Neuronal stem cell (in vitro differentiated cells): ENCODE data around the gene ALOX15B.
A peak's percentile ranks its signal among the peaks of the same experiment; 100 is the strongest.

Experiments used
- DNase-seq: peaks from one replicate; pipeline ENCODE4 v3.0.0-alpha.2; 2013; ENCODE audit warnings: low spot score
- H2AFZ ChIP-seq: one replicate; pipeline ENCODE4 v1.6.1; 2013; ENCODE audit warnings: mild to moderate bottlenecking, low read length, inconsistent platforms
- H2AK5ac ChIP-seq: 2 replicates; pipeline ENCODE4 v1.6.1; 2013; ENCODE audit warnings: low read depth, mild to moderate bottlenecking, inconsistent platforms, low read length, moderate library complexity, mixed read lengths
- H2BK120ac ChIP-seq: 2 replicates; pipeline ENCODE4 v1.6.1; 2013; ENCODE audit warnings: low read depth, mild to moderate bottlenecking, inconsistent platforms, low read length, moderate library complexity, mixed read lengths
- H2BK12ac ChIP-seq: one replicate; pipeline ENCODE4 v1.6.1; 2013; ENCODE audit warnings: low read length, inconsistent platforms
- H2BK15ac ChIP-seq: 2 replicates; pipeline ENCODE4 v1.6.1; 2013; ENCODE audit warnings: mild to moderate bottlenecking, low read length, inconsistent platforms, mixed read lengths
- H2BK5ac ChIP-seq: one replicate; pipeline ENCODE4 v1.6.1; 2013; ENCODE audit warnings: inconsistent platforms, mild to moderate bottlenecking, low read length, moderate library complexity
- H3K14ac ChIP-seq: one replicate; pipeline ENCODE4 v1.6.1; 2013; ENCODE audit warnings: low read length, inconsistent platforms
- H3K18ac ChIP-seq: 2 replicates; pipeline ENCODE4 v1.6.1; 2013; ENCODE audit warnings: low read length, inconsistent platforms
- H3K23ac ChIP-seq: 2 replicates; pipeline ENCODE4 v1.6.1; 2013; ENCODE audit warnings: low read depth, mild to moderate bottlenecking, mixed read lengths, low read length, inconsistent platforms; ENCODE audit not compliant: poor library complexity
- H3K27ac ChIP-seq: replicated peaks from 3 replicates; pipeline ENCODE4 v1.5.1; 2013; ENCODE audit warnings: low read length, inconsistent platforms
- H3K27me3 ChIP-seq, 3 experiments: 2 replicates each; pipeline ENCODE4 v1.6.1; 2013; ENCODE audit warnings: low read length in 3 of 3, mild to moderate bottlenecking in 2 of 3, inconsistent platforms in 1 of 3, low read depth in 1 of 3, mixed read lengths in 1 of 3, moderate library complexity in 1 of 3; ENCODE audit not compliant: control insufficient read depth in 3 of 3, insufficient read depth in 3 of 3
- H3K36me3 ChIP-seq, 2 donors: replicated peaks in 1 of 2; 2 replicates each; pipeline ENCODE4 v1.6.1; 2013; ENCODE audit warnings: low read length in 2 of 2; ENCODE audit not compliant: control insufficient read depth in 2 of 2, insufficient read depth in 2 of 2
- H3K4ac ChIP-seq: 2 replicates; pipeline ENCODE4 v1.6.1; 2013; ENCODE audit warnings: inconsistent platforms, mild to moderate bottlenecking, low read length, moderate library complexity
- H3K4me1 ChIP-seq, 2 donors: 1 replicate in 1 of 2; 2 replicates in 1 of 2; pipeline ENCODE4 v1.6.1; 2013; ENCODE audit warnings: low read length in 2 of 2, low read depth in 1 of 2; ENCODE audit not compliant: control insufficient read depth in 2 of 2, insufficient read depth in 1 of 2
- H3K4me2 ChIP-seq: one replicate; pipeline ENCODE4 v1.6.1; 2013; ENCODE audit warnings: mild to moderate bottlenecking, low read length, inconsistent platforms; ENCODE audit not compliant: insufficient read depth, poor library complexity, severe bottlenecking
- H3K4me3 ChIP-seq, 2 donors: 2 replicates each; pipeline ENCODE4 v1.5.1; 2013; ENCODE audit warnings: low read length in 2 of 2, mild to moderate bottlenecking in 2 of 2, inconsistent platforms in 1 of 2, moderate library complexity in 1 of 2
- H3K79me1 ChIP-seq: one replicate; pipeline ENCODE4 v1.6.1; 2013; ENCODE audit warnings: low read depth, mild to moderate bottlenecking, inconsistent platforms, low read length, moderate library complexity
- H3K9ac ChIP-seq: one replicate; pipeline ENCODE4 v1.6.1; 2013; ENCODE audit warnings: mild to moderate bottlenecking, low read depth, low read length, inconsistent platforms; ENCODE audit not compliant: poor library complexity
- H3K9me3 ChIP-seq, 2 donors: replicated peaks in 1 of 2; 2 replicates each; pipeline versions ENCODE3 to v1.6.1; 2013; ENCODE audit warnings: low read length in 2 of 2, mild to moderate bottlenecking in 2 of 2, inconsistent platforms in 1 of 2, low read depth in 1 of 2, mixed read lengths in 1 of 2, moderate library complexity in 1 of 2; ENCODE audit not compliant: control insufficient read depth in 2 of 2, insufficient read depth in 1 of 2
- H4K8ac ChIP-seq: one replicate; pipeline ENCODE4 v1.6.1; 2013; ENCODE audit warnings: low read depth, mild to moderate bottlenecking, inconsistent platforms, low read length, moderate library complexity
- H4K91ac ChIP-seq: one replicate; pipeline ENCODE4 v1.6.1; 2013; ENCODE audit warnings: low read length, low read depth, mild to moderate bottlenecking, inconsistent platforms; ENCODE audit not compliant: poor library complexity
- WGBS, 2 donors: extraction: QIAGEN DNeasy Blood & Tissue Kit; methylation state at CpG; one replicate each; pipeline ENCODE4 v1.1.7; 2013; ENCODE audit warnings: missing lambda C conversion rate in 2 of 2, mixed read lengths in 1 of 2; ENCODE audit not compliant: insufficient read length in 2 of 2, insufficient replicate concordance in 1 of 2; ENCODE audit errors: extremely low coverage in 2 of 2; 5-methylcytosine and 5-hydroxymethylcytosine counted together

Gene ALOX15B

DNA sequence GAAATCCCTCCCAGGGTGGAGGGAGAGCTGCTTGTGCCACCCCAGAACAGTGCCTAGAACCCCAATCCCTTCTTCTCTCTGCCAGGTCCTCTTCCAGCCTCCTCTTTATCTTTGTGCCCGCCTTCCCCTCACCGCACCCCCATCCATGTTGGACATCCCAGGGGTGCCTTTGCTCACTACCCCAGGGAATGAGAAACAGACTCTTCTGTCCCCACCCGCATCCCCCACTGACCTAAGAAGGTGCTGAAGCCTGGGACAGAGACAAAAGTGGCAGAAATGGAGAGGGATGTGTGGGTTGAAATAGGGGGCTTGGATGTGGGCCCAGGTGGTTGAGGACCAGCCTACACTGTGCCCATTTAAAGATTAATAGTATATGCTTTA, 17.0 kb downstream of the ALOX15B start:
- Histone ChIP-seq H2AFZ (no peak overlapping the region), H3K4ac (no peak overlapping the region), H3K14ac (no peak overlapping the region), H3K18ac (no peak overlapping the region), H2AK5ac (no peak overlapping the region), H3K9ac (no peak overlapping the region), H3K4me1 (no peaks in the 10 kb centered on the region), H2BK120ac (no peak overlapping the region), H3K27ac (no peak overlapping the region), H2BK12ac (no peak overlapping the region), H3K23ac (no peak overlapping the region), H3K79me1 (no peaks in the 10 kb centered on the region), H3K4me2 (no peak overlapping the region), H3K27me3 (peaks cover 0 to 68% (median 23%) of the 10 kb centered on the region in 3 experiments), H4K8ac (no peak overlapping the region), H3K9me3 (no peaks in the 10 kb centered on the region), H3K4me3 (no peak overlapping the region), H3K36me3 (no peaks in the 10 kb centered on the region), H4K91ac (no peak overlapping the region), H2BK5ac (no peak overlapping the region), H2BK15ac (no peak overlapping the region)
- no CpG with 5 or more reads among the region's 3 CpGs for WGBS, 2 donors
- no peak for DNase-seq

DNA sequence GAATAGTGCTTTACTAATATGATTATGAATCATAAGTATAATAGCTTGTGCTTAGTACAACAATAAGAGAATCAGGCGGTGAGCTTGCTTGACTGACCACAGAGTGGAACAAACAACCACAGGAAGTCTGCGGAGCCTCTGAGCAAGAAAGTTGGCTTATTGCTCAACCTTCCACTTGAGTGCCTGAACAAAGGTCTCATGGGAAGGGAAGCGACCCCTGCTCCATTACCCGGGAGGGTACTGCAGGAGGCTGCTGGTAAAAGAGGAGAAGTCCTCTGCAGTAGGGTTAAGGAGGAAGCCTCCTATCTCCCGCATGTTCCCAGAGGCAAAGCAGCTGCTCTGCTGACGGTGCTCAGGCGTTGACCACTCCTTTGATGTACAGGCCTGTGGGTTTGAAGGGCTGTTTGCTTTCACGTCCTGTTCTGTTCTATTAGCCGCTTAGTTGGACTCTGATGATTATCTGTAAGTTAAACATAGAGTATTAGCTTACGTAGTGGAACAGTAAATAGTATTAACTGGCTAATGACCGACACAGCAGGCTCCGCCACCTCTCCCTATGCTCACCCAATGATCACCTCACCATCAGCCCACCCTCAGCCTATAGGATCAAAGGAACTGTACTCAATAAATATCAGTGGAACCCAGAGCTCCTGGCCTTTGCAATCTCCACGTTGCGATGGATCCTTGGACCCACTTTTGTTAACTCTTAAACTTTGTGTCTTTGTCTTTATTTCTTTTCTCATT, 17.5 kb downstream of the ALOX15B start:
- H3K4me3 ChIP-seq: no peak overlapping the region
- no peak overlapping the region for H2BK12ac ChIP-seq
- no peaks in the 10 kb centered on the region for H3K4me1 ChIP-seq
- H3K79me1 ChIP-seq: no peaks in the 10 kb centered on the region
- H3K36me3 ChIP-seq: no peaks in the 10 kb centered on the region
- no CpG with 5 or more reads among the region's 14 CpGs for WGBS, 2 donors
- no peak overlapping the region for H4K91ac ChIP-seq
- H2BK15ac ChIP-seq: no peak overlapping the region
- H3K14ac ChIP-seq: no peak overlapping the region
- no peak overlapping the region for H2BK120ac ChIP-seq
- H2AFZ ChIP-seq: no peak overlapping the region
- no peak overlapping the region for H4K8ac ChIP-seq
- H3K4ac ChIP-seq: no peak overlapping the region
- H3K18ac ChIP-seq: no peak overlapping the region
- H3K9ac ChIP-seq: no peak overlapping the region
- H3K9me3 ChIP-seq: no peaks in the 10 kb centered on the region
- H2AK5ac ChIP-seq: no peak overlapping the region
- no peak overlapping the region for H2BK5ac ChIP-seq
- H3K27me3 ChIP-seq: peaks cover 0 to 73% (median 27%) of the 10 kb centered on the region in 3 experiments
- no peak for DNase-seq
- no peak overlapping the region for H3K4me2 ChIP-seq
- no peak overlapping the region for H3K27ac ChIP-seq
- H3K23ac ChIP-seq: no peak overlapping the region

DNA sequence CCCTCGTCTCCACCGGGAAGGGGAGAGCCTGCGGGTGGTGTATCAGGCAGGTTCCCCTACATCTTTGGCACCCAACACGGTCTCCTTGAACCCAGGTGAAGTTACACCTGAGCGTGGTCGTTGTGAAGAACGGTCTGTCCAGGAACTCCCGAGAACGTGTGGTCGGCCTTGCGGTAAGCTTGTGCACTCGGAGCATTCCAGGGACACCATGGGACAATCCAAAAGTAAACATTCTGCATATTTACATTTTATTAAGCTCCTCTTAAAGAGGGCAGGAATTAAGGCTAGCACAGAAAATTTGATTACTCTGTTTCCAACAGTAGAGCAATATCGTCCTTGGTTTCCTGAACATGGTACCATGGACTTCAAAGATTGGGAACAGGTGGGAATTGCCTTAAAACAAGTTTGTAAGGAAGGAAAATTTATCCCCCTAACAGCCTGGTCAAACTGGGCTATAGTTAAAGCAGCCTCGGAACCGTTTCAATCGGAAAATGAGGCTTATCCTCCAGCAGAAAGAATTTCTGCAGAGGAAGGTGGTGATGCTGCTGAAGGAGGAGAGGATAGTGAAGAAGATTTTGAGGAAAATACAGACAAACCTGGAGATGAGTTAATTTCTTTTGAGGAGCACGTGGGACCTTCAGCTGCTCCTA, 18.2 kb downstream of the ALOX15B start:
- Histone ChIP-seq H3K27ac (no peak overlapping the region), H3K4me2 (no peak overlapping the region), H3K23ac (no peak overlapping the region), H3K14ac (no peak overlapping the region), H3K79me1 (no peaks in the 10 kb centered on the region), H3K4me1 (no peaks in the 10 kb centered on the region), H3K9ac (no peak overlapping the region), H2BK120ac (no peak overlapping the region), H2BK15ac (no peak overlapping the region), H3K27me3 (peaks cover 0 to 72% (median 30%) of the 10 kb centered on the region in 3 experiments), H2BK5ac (no peak overlapping the region), H3K4me3 (no peak overlapping the region), H4K8ac (no peak overlapping the region), H4K91ac (no peak overlapping the region), H3K4ac (no peak overlapping the region), H3K36me3 (no peaks in the 10 kb centered on the region), H3K18ac (no peak overlapping the region), H2AK5ac (no peak overlapping the region), H2BK12ac (no peak overlapping the region), H2AFZ (no peak overlapping the region), H3K9me3 (no peaks in the 10 kb centered on the region)
- no CpG with 5 or more reads among the region's 17 CpGs for WGBS, 2 donors
- DNase-seq: no peak

DNA sequence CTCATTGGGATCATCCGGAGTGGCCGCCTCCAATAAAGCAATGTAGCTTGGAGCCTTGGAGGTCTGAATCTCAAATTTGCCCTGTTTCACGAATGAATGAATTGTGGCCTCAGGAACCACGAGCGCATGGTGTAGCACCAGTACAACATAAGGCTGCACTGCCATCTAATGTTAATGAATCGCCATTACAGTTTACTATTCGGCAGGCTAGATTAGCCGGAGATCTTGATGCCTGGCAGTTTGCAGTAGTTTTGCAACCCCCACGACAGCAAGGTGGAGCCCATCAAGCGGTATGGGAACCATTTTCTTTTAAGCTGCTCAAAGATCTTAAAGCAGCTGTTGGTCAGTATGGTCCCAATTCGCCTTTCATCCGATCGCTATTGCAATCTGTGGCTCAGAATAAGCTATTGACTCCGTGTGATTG, 18.8 kb downstream of the ALOX15B start:
- H2BK15ac ChIP-seq: no peak overlapping the region
- H3K9me3 ChIP-seq: no peaks in the 10 kb centered on the region
- no peak overlapping the region for H3K14ac ChIP-seq
- no peak overlapping the region for H3K9ac ChIP-seq
- no peaks in the 10 kb centered on the region for H3K79me1 ChIP-seq
- no CpG with 5 or more reads among the region's 14 CpGs for WGBS, 2 donors
- no peaks in the 10 kb centered on the region for H3K4me1 ChIP-seq
- no peak overlapping the region for H4K8ac ChIP-seq
- no peak overlapping the region for H4K91ac ChIP-seq
- H3K4me3 ChIP-seq: no peak overlapping the region
- H3K36me3 ChIP-seq: no peaks in the 10 kb centered on the region
- no peak overlapping the region for H2BK120ac ChIP-seq
- no peak overlapping the region for H2AFZ ChIP-seq
- no peak overlapping the region for H3K27ac ChIP-seq
- H2BK12ac ChIP-seq: no peak overlapping the region
- H2AK5ac ChIP-seq: no peak overlapping the region
- no peak overlapping the region for H2BK5ac ChIP-seq
- H3K18ac ChIP-seq: no peak overlapping the region
- H3K23ac ChIP-seq: no peak overlapping the region
- peaks cover 3 to 75% (median 36%) of the 10 kb centered on the region in 3 experiments for H3K27me3 ChIP-seq
- H3K4ac ChIP-seq: no peak overlapping the region
- peak; percentile 77 for DNase-seq
- no peak overlapping the region for H3K4me2 ChIP-seq
